H1 (cell line): Measurements from ENCODE around the gene PRPF6. TPM values are rescaled to one million over a fixed set of nuclear protein-coding genes. Genes with fewer than 3 reads are reported as not detected.

ENCODE experiments used
- CTCF ChIA-PET: fragments of 300-600 bp; sonication (Branson Sonifier 250); formaldehyde crosslinking; loops from one replicate; lab custom pipeline; 2021; ENCODE audit not compliant: partially characterized antibody; lab: Charles Lee
- POLR2A ChIA-PET: fragments of 300-600 bp; sonication (Branson Sonifier 250); formaldehyde crosslinking; loops from one replicate; lab custom pipeline; 2021; ENCODE audit warnings: inconsistent platforms; ENCODE audit not compliant: partially characterized antibody; lab: Charles Lee
- DNase-seq, 2 experiments: peaks; one replicate each; pipeline versions ENCODE4 v3.0.0 to v3.0.0-alpha.2; 2010 to 2022; ENCODE audit warnings: low spot score in 2 of 2, low read depth in 1 of 2, mixed read lengths in 1 of 2
- FAIRE-seq: peaks from 2 replicates; lab custom pipeline; 2011; peaks lifted over from hg19 to GRCh38; lab: Jason Lieb, UNC
- H2AFZ ChIP-seq: 2 replicates; pipeline ENCODE4 v1.8.1; 2012; ENCODE audit warnings: low read length, inconsistent platforms
- H2AK5ac ChIP-seq: 2 replicates; pipeline ENCODE4 v1.6.1; 2013; ENCODE audit warnings: low read depth, low read length
- H2BK120ac ChIP-seq: replicated peaks from 2 replicates; pipeline ENCODE3; 2013; ENCODE audit warnings: low read depth, low read length, inconsistent platforms
- H2BK12ac ChIP-seq: 2 replicates; pipeline ENCODE4 v1.6.1; 2013; ENCODE audit warnings: low read depth, low read length
- H2BK15ac ChIP-seq: 2 replicates; pipeline ENCODE4 v1.6.1; 2013; ENCODE audit warnings: low read length
- H2BK20ac ChIP-seq: 2 replicates; pipeline ENCODE4 v1.6.1; 2013; ENCODE audit warnings: low read length
- H2BK5ac ChIP-seq: 2 replicates; pipeline ENCODE4 v1.6.1; 2013; ENCODE audit warnings: low read depth, low read length
- H3K14ac ChIP-seq: 2 replicates; pipeline ENCODE4 v1.6.1; 2013; ENCODE audit warnings: inconsistent platforms; ENCODE audit not compliant: insufficient read length
- H3K18ac ChIP-seq: 2 replicates; pipeline ENCODE4 v1.6.1; 2013; ENCODE audit warnings: low read length; ENCODE audit errors: extremely low read depth
- H3K23ac ChIP-seq: 2 replicates; pipeline ENCODE4 v1.6.1; 2013; ENCODE audit warnings: inconsistent platforms; ENCODE audit not compliant: insufficient read length
- H3K23me2 ChIP-seq: 2 replicates; pipeline ENCODE4 v1.6.1; 2013; ENCODE audit warnings: low read depth, low read length
- H3K27ac ChIP-seq: 2 replicates; pipeline ENCODE4 v1.6.1; 2011; ENCODE audit warnings: low read depth, low read length, inconsistent platforms
- H3K27me3 ChIP-seq, 4 experiments: replicated peaks in 1 of 4; 1 replicate in 1 of 4; 2 replicates in 3 of 4; pipeline versions ENCODE4 v1.6.1 to v1.8.1; 2011 to 2013; ENCODE audit warnings: low read length in 3 of 4, mild to moderate bottlenecking in 3 of 4, inconsistent platforms in 2 of 4, mixed read lengths in 2 of 4, moderate library complexity in 1 of 4; ENCODE audit not compliant: control insufficient read depth in 3 of 4, insufficient read depth in 3 of 4; ENCODE audit errors: extremely low read depth in 1 of 4
- H3K36me3 ChIP-seq, 4 experiments: 2 replicates each; pipeline versions ENCODE4 v1.6.1 to v1.8.1; 2011 to 2013; ENCODE audit warnings: mild to moderate bottlenecking in 4 of 4, low read length in 3 of 4, moderate library complexity in 2 of 4, control low read depth in 1 of 4, inconsistent platforms in 1 of 4; ENCODE audit not compliant: insufficient read depth in 4 of 4, control insufficient read depth in 2 of 4
- H3K4ac ChIP-seq: replicated peaks from 2 replicates; pipeline ENCODE3; 2013; ENCODE audit warnings: low read length, low read depth, mixed read lengths, inconsistent platforms; ENCODE audit not compliant: insufficient read length
- H3K4me1 ChIP-seq, 4 experiments: replicated peaks in 1 of 4; 1 replicate in 1 of 4; 2 replicates in 3 of 4; pipeline versions ENCODE4 v1.6.1 to v1.8.1; 2011 to 2013; ENCODE audit warnings: low read length in 3 of 4, inconsistent platforms in 2 of 4, mixed read lengths in 1 of 4; ENCODE audit not compliant: insufficient read depth in 4 of 4, control insufficient read depth in 3 of 4
- H3K4me2 ChIP-seq, 2 experiments: 2 replicates each; pipeline versions ENCODE4 v1.6.1 to v1.8.1; 2011 to 2013; ENCODE audit warnings: low read depth in 2 of 2, low read length in 2 of 2, control low read depth in 1 of 2, inconsistent platforms in 1 of 2, mild to moderate bottlenecking in 1 of 2; ENCODE audit not compliant: insufficient read depth in 1 of 2
- H3K4me3 ChIP-seq, 4 experiments: fragments of 200-600, 300-600 bp in 1 of 4; sonication (generic), shearing (Covaris generic), sonication (Bioruptor Twin) in 1 of 4; 2 replicates each; pipeline versions ENCODE4 v1.5.1 to v1.8.1; 2011 to 2016; ENCODE audit warnings: low read length in 4 of 4, low read depth in 3 of 4, control low read depth in 2 of 4, inconsistent platforms in 2 of 4, mild to moderate bottlenecking in 2 of 4, mixed read lengths in 1 of 4, moderate library complexity in 1 of 4; ENCODE audit not compliant: insufficient read depth in 2 of 4; ENCODE audit errors: extremely low read depth in 1 of 4
- H3K56ac ChIP-seq: replicated peaks from 2 replicates; pipeline ENCODE3; 2013; ENCODE audit warnings: low read depth, mild to moderate bottlenecking, mixed read lengths, low read length, inconsistent platforms; ENCODE audit not compliant: insufficient read length
- H3K79me1 ChIP-seq: 2 replicates; pipeline ENCODE4 v1.6.1; 2013; ENCODE audit warnings: low read depth, low read length, control low read depth
- H3K79me2 ChIP-seq, 2 experiments: 2 replicates each; pipeline versions ENCODE4 v1.6.1 to v1.8.1; 2012 to 2013; ENCODE audit warnings: low read length in 2 of 2, mild to moderate bottlenecking in 2 of 2, inconsistent platforms in 1 of 2; ENCODE audit not compliant: insufficient read depth in 2 of 2, control insufficient read depth in 1 of 2
- H3K9ac ChIP-seq, 4 experiments: replicated peaks in 1 of 4; 1 replicate in 1 of 4; 2 replicates in 3 of 4; pipeline versions ENCODE4 v1.6.1 to v1.8.1; 2011 to 2013; ENCODE audit warnings: low read depth in 3 of 4, low read length in 3 of 4, control low read depth in 2 of 4, mild to moderate bottlenecking in 2 of 4, moderate library complexity in 2 of 4, inconsistent platforms in 1 of 4; ENCODE audit errors: extremely low read depth in 1 of 4
- H3K9me3 ChIP-seq, 2 experiments: 2 replicates each; pipeline versions ENCODE4 v1.6.1 to v1.8.1; 2012 to 2013; ENCODE audit warnings: mild to moderate bottlenecking in 2 of 2, moderate library complexity in 2 of 2, control low read depth in 1 of 2, inconsistent platforms in 1 of 2, low read depth in 1 of 2, low read length in 1 of 2, mixed read lengths in 1 of 2; ENCODE audit not compliant: insufficient read depth in 2 of 2
- H4K20me1 ChIP-seq, 2 experiments: replicated peaks in 1 of 2; 2 replicates each; pipeline versions ENCODE3 to v1.8.1; 2011 to 2013; ENCODE audit warnings: inconsistent platforms in 2 of 2, low read length in 2 of 2, mild to moderate bottlenecking in 1 of 2; ENCODE audit not compliant: insufficient read depth in 2 of 2, control insufficient read depth in 1 of 2
- H4K5ac ChIP-seq: 2 replicates; pipeline ENCODE4 v1.6.1; 2013; ENCODE audit warnings: low read length, low read depth, mixed read lengths, inconsistent platforms; ENCODE audit not compliant: insufficient read length
- H4K8ac ChIP-seq: 2 replicates; pipeline ENCODE4 v1.8.0; 2013; ENCODE audit warnings: mild to moderate bottlenecking, moderate library complexity, low read length, inconsistent platforms; ENCODE audit not compliant: insufficient read depth; ENCODE audit errors: extremely low read depth
- H4K91ac ChIP-seq: replicated peaks from 2 replicates; pipeline ENCODE3; 2013; ENCODE audit warnings: low read length, mixed read lengths, inconsistent platforms; ENCODE audit not compliant: insufficient read length
- JUN ChIP-seq: IDR thresholded peaks from 2 replicates; pipeline ENCODE4 v1.6.1; 2011; ENCODE audit warnings: low read depth, mild to moderate bottlenecking, improper control_type of control experiment, low read length
- RBBP5 ChIP-seq: IDR thresholded peaks from 2 replicates; pipeline ENCODE4 v1.7.1; 2012; ENCODE audit warnings: low read depth, mild to moderate bottlenecking, inconsistent platforms, low read length, moderate library complexity, borderline replicate concordance
- SIRT6 ChIP-seq: IDR thresholded peaks from one replicate; pipeline ENCODE4 v1.7.1; 2012; ENCODE audit warnings: low read length, inconsistent platforms
- TCF12 ChIP-seq: IDR thresholded peaks from 2 replicates; pipeline ENCODE4 v1.6.1; 2011; ENCODE audit warnings: low read depth, mild to moderate bottlenecking, low read length
- WGBS, 2 experiments: shearing (Covaris generic) in 1 of 2; methylation state at CpG; one replicate each; pipeline versions ENCODE4 v1.1.6 to v1.1.7; 2013 to 2015; ENCODE audit warnings: low lambda C conversion rate in 2 of 2, mixed read lengths in 2 of 2, inconsistent platforms in 1 of 2, low coverage in 1 of 2, missing lambda C conversion rate in 1 of 2; ENCODE audit not compliant: insufficient replicate concordance in 2 of 2, insufficient coverage in 1 of 2, insufficient read length in 1 of 2; ENCODE audit errors: extremely low coverage in 1 of 2, missing lambda C conversion rate in 1 of 2; 5-methylcytosine and 5-hydroxymethylcytosine counted together
- polyA plus RNA-seq, 7 experiments: library from polyadenylated mRNA; depleted of rRNA in 3 of 7; stranded (reverse) in 5 of 7; unstranded in 2 of 7; fragments of >200 nt in 5 of 7; fragments of 200-250 nt in 2 of 7; gene quantifications; 1 replicate in 5 of 7; 2 replicates in 1 of 7; 4 replicates in 1 of 7; pipeline versions ENCODE4 v1.2.1 to v1.2.3, GENCODE V29; 2011 to 2013; ENCODE audit warnings: missing spikeins in 2 of 7, mixed read lengths in 2 of 7
- total RNA-seq: library from RNA; stranded (reverse); fragmentation: NEBNext Ultra II Directional; extraction: Animal tissue kit (Norgen Biotek cat#: 25700); gene quantifications from 2 replicates; pipeline ENCODE4 v1.2.1, GENCODE V29; 2021

The PRPF6 gene
- total and polyA plus RNA-seq, 2 of the 8 experiments (the other 6 are each of a cell fraction or from before 2014, with no cell fraction given): 27.9 to 76.9 TPM

DNA sequence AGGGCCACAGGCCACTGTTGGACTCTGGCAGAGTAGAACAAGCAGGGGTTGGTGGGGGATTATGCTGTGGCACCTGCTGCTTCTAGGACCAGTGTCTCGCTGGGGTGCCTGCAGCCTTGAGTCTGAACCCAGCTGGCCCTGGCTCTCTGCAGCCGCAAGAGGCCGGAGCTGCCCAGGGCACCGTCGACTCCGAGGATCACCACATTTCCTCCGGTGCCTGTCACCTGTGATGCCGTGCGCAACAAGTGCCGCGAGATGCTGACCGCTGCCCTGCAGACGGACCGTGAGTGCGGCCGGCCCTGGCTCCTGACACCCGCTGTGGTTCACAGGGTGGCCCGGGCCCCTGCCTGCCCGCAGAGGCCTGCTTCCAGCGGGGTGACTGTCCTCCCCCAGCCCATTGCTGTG, 88.3 kb downstream of the PRPF6 start:
- Histone ChIP-seq H3K4me3 (no peak overlapping the region), H3K4ac (peak overlapping the region; percentile 21), H3K9ac (no peak overlapping the region), H2AFZ (no peak overlapping the region), H3K79me2 (no peaks in the 10 kb centered on the region), H2BK15ac (peak overlapping the region; percentile 46; the same call in 1 of the 2 replicates), H3K4me1 (peaks cover 0 to 16% (median 5%) of the 10 kb centered on the region in 4 experiments; a peak in 6 of 7 replicates), H4K20me1 (peaks cover 2 to 11% of the 10 kb centered on the region in 2 experiments), H3K79me1 (0 out of 2 replicates have a peak, but pooled peaks cover 3% of the 10 kb centered on the region), H3K14ac (no peak overlapping the region), H2BK20ac (no peak overlapping the region), H2AK5ac (peak overlapping the region; percentile 90; the same call in 1 of the 2 replicates), H2BK5ac (no peak overlapping the region), H4K91ac (peak overlapping the region; percentile 27), H3K4me2 (no peak overlapping the region), H4K5ac (no peak overlapping the region), H3K27me3 (no peaks in the 10 kb centered on the region), H3K56ac (no peak overlapping the region), H4K8ac (peak overlapping the region; percentile 62), H3K36me3 (peaks cover 0 to 8% (median 3%) of the 10 kb centered on the region in 4 experiments; a peak in 3 of 8 replicates), H3K27ac (no peak overlapping the region), H3K23me2 (no peaks in the 10 kb centered on the region), H3K23ac (no peak overlapping the region), H3K18ac (no peak overlapping the region; the same call in 1 of the 2 replicates), H3K9me3 (no peaks in the 10 kb centered on the region), H2BK120ac (no peak overlapping the region), H2BK12ac (peak overlapping the region; percentile 92; the same call in 1 of the 2 replicates)
- FAIRE-seq (no peak), DNase-seq (no peak)
- WGBS, 2 experiments: 93% methylated on average over 20 of the region's 20 CpGs; no CpG with 5 or more reads in 1 of the 2 experiments
- ChIA-PET POLR2A (interaction anchor here (1.7 to 1.9 kb wide), 3 partner anchors 14 to 30 kb away, joined by 4 to 6 read pairs (median 5); partner anchors contain the start of gene LKAAEAR1), CTCF (interaction anchor here (0.5 to 3.1 kb wide), 15 partner anchors 9 to 1198 kb away, joined by 3 to 33 read pairs (median 6); partner anchors contain the start of genes C20orf204, LKAAEAR1, OPRL1 and RGS19)
- TF ChIP-seq SIRT6 (no peak), TCF12 (no peak), JUN (no peak), RBBP5 (no peak)
